CD14-positive monocyte (primary cell): ENCODE results near the gene UBE3C. TPM values are rescaled to one million over a fixed set of nuclear protein-coding genes. Genes with fewer than 3 reads are reported as not detected.
"Not testable (repeated sequence)": the region's sequence is repeated elsewhere in the genome, so short reads cannot be mapped to it uniquely, and the experiment has no call there.

Experiments
- DNase-seq, 3 donors: peaks; one replicate each; pipeline ENCODE4 v3.0.0-alpha.2; 2011 to 2022
- H2AFZ ChIP-seq: 2 replicates; pipeline ENCODE4 v1.6.0; 2012; ENCODE audit warnings: mild to moderate bottlenecking, low read depth, low read length, inconsistent platforms; ENCODE audit not compliant: insufficient read depth, poor library complexity, severe bottlenecking
- H3K27ac ChIP-seq, 2 donors: 1 replicate in 1 of 2; 2 replicates in 1 of 2; pipeline ENCODE4 v1.5.1; 2012 to 2013; ENCODE audit warnings: low read length in 2 of 2, control low read depth in 1 of 2, inconsistent platforms in 1 of 2, low read depth in 1 of 2, mild to moderate bottlenecking in 1 of 2
- H3K27me3 ChIP-seq, 2 donors: one replicate each; pipeline versions ENCODE4 v1.6.0 to v1.6.1; 2011 to 2013; ENCODE audit warnings: low read length in 2 of 2; ENCODE audit not compliant: control insufficient read depth in 2 of 2, insufficient read depth in 2 of 2
- H3K36me3 ChIP-seq, 2 donors: replicated peaks in 1 of 2; 1 replicate in 1 of 2; 2 replicates in 1 of 2; pipeline versions ENCODE4 v1.5.1 to v1.6.1; 2012 to 2013; ENCODE audit warnings: low read length in 2 of 2, control low read depth in 1 of 2, inconsistent platforms in 1 of 2, mild to moderate bottlenecking in 1 of 2; ENCODE audit not compliant: insufficient read depth in 2 of 2, control insufficient read depth in 1 of 2
- H3K4me1 ChIP-seq, 2 donors: 1 replicate in 1 of 2; 2 replicates in 1 of 2; pipeline versions ENCODE4 v1.5.1 to v1.6.1; 2012 to 2013; ENCODE audit warnings: low read length in 2 of 2, control low read depth in 1 of 2, inconsistent platforms in 1 of 2, mild to moderate bottlenecking in 1 of 2, moderate library complexity in 1 of 2; ENCODE audit not compliant: insufficient read depth in 2 of 2, control insufficient read depth in 1 of 2
- H3K4me2 ChIP-seq: replicated peaks from 2 replicates; pipeline ENCODE3; 2012; ENCODE audit warnings: low read length, moderate library complexity, mild to moderate bottlenecking; ENCODE audit not compliant: poor library complexity, severe bottlenecking; ENCODE audit errors: extremely low read depth
- H3K4me3 ChIP-seq, 3 experiments: fragments of 200-600 bp in 1 of 3; sonication (generic) in 1 of 3; replicated peaks in 1 of 3; 1 replicate in 2 of 3; 2 replicates in 1 of 3; pipeline ENCODE4 v1.5.1; 2011 to 2013; ENCODE audit warnings: low read length in 3 of 3, mild to moderate bottlenecking in 3 of 3, control low read depth in 2 of 3, low read depth in 2 of 3, inconsistent platforms in 1 of 3, moderate library complexity in 1 of 3
- H3K79me2 ChIP-seq: 2 replicates; pipeline ENCODE4 v1.6.0; 2012; ENCODE audit warnings: mild to moderate bottlenecking, control low read depth, inconsistent platforms, low read length, moderate library complexity; ENCODE audit not compliant: insufficient read depth
- H3K9ac ChIP-seq: 2 replicates; pipeline ENCODE4 v1.6.0; 2017; ENCODE audit warnings: low read length, mild to moderate bottlenecking; ENCODE audit not compliant: insufficient read depth, poor library complexity, severe bottlenecking
- H3K9me3 ChIP-seq, 2 donors: replicated peaks in 1 of 2; 1 replicate in 1 of 2; 2 replicates in 1 of 2; pipeline versions ENCODE4 v1.5.1 to v1.6.1; 2012 to 2013; ENCODE audit warnings: low read length in 2 of 2, control low read depth in 1 of 2; ENCODE audit not compliant: control insufficient read depth in 1 of 2, insufficient read depth in 1 of 2
- H4K20me1 ChIP-seq: 2 replicates; pipeline ENCODE4 v1.6.0; 2012; ENCODE audit warnings: mild to moderate bottlenecking, low read length, control low read depth, moderate library complexity; ENCODE audit not compliant: insufficient read depth
- H3K27ac Mint-ChIP-seq, 7 donors: one replicate each; pipeline ENCODE4 v1.8.0; 2020; ENCODE audit warnings: mild to moderate bottlenecking in 7 of 7, mixed read lengths in 7 of 7, moderate library complexity in 6 of 7, inconsistent platforms in 2 of 7
- H3K27me3 Mint-ChIP-seq, 3 donors: one replicate each; pipeline ENCODE4 v1.8.0; 2021 to 2022; ENCODE audit warnings: low read depth in 3 of 3, mild to moderate bottlenecking in 3 of 3, mixed read lengths in 3 of 3, moderate library complexity in 3 of 3, inconsistent platforms in 1 of 3
- H3K36me3 Mint-ChIP-seq, 2 donors: one replicate each; pipeline ENCODE4 v1.8.0; 2020; ENCODE audit warnings: mixed read lengths in 2 of 2, inconsistent platforms in 1 of 2, mild to moderate bottlenecking in 1 of 2
- H3K4me1 Mint-ChIP-seq: one replicate; pipeline ENCODE4 v1.8.0; 2020; ENCODE audit warnings: mild to moderate bottlenecking, mixed read lengths
- H3K4me3 Mint-ChIP-seq, 2 donors: one replicate each; pipeline ENCODE4 v1.8.0; 2020; ENCODE audit warnings: mild to moderate bottlenecking in 2 of 2, mixed read lengths in 2 of 2, moderate library complexity in 1 of 2
- H3K9me3 Mint-ChIP-seq, 7 donors: one replicate each; pipeline ENCODE4 v1.8.0; 2020 to 2022; ENCODE audit warnings: mixed read lengths in 7 of 7, mild to moderate bottlenecking in 6 of 7, moderate library complexity in 6 of 7, inconsistent platforms in 2 of 7
- CTCF ChIP-seq: fragments of 200-600 bp; IDR thresholded peaks from one replicate; pipeline ENCODE4 v1.8.0; 2022; ENCODE audit warnings: antibody characterized with exemption, mild to moderate bottlenecking
- WGBS: methylation state at CpG from one replicate; pipeline ENCODE4 v1.1.5; 2013; ENCODE audit warnings: missing lambda C conversion rate; ENCODE audit not compliant: insufficient coverage; 5-methylcytosine and 5-hydroxymethylcytosine counted together
- intact Hi-C, 2 donors: fragments of 100-400 bp; cut with micrococcal nuclease; formaldehyde crosslinking; loops; one replicate each; pipeline versions ENCODE4 v1.15.0 to v1.15.1; 2023
- polyA plus RNA-seq, 3 donors: library from polyadenylated mRNA; depleted of rRNA in 1 of 3; unstranded in 2 of 3; stranded (reverse) in 1 of 3; fragments of 300-500 nt in 2 of 3; fragments of >200 nt in 1 of 3; fragmentation: Illumina TruSeq in 2 of 3; gene quantifications; 1 replicate in 2 of 3; 2 replicates in 1 of 3; pipeline ENCODE4 v1.2.3, GENCODE V29; 2012 to 2021

The UBE3C gene
- polyA plus RNA-seq, 3 donors, result 19.5 to 34.5 (median 24.3) TPM

GRCh38 chr7:157155959-157156358 lies 17.2 kb downstream of the UBE3C start:
- H3K9me3 ChIP-seq, result no peaks in the 10 kb centered on the region
- no peak overlapping the region for H3K27ac ChIP-seq
- Mint-ChIP-seq H3K9me3 (no peaks in the 10 kb centered on the region), H3K27me3 (no peaks in the 10 kb centered on the region), H3K27ac (peak overlapping the region in 2 of 7 donors; percentile 19 to 32), H3K36me3 (peaks cover 9 to 12% of the 10 kb centered on the region in 2 donors), H3K4me1 (peaks cover 21% of the 10 kb centered on the region), H3K4me3 (no peak overlapping the region)
- H2AFZ ChIP-seq, result no peak overlapping the region
- no peak overlapping the region for H3K4me2 ChIP-seq
- H3K4me3 ChIP-seq, result no peak overlapping the region
- H3K36me3 ChIP-seq, result peaks cover 0 to 20% of the 10 kb centered on the region in 2 donors
- H3K9ac ChIP-seq, result no peak overlapping the region
- peaks cover 0 to 4% of the 10 kb centered on the region in 2 donors for H3K4me1 ChIP-seq
- no peak for DNase-seq
- H3K27me3 ChIP-seq, result no peaks in the 10 kb centered on the region
- peaks cover 100% of the 10 kb centered on the region for H4K20me1 ChIP-seq
- intact Hi-C loops, result no loop called here
- H3K79me2 ChIP-seq, result peaks cover 100% of the 10 kb centered on the region
- no peak for TF ChIP-seq CTCF

- intact Hi-C loops, result no loop called here
- Mint-ChIP-seq H3K9me3 (no peaks in the 10 kb centered on the region), H3K27ac (no peak overlapping the region), H3K36me3 (peaks cover 3 to 7% of the 10 kb centered on the region in 2 donors), H3K4me1 (peaks cover under 1% of the 10 kb centered on the region), H3K27me3 (no peaks in the 10 kb centered on the region), H3K4me3 (no peak overlapping the region)
- no peaks in the 10 kb centered on the region for H3K9me3 ChIP-seq
- H4K20me1 ChIP-seq, result peaks cover 100% of the 10 kb centered on the region
- H3K27ac ChIP-seq, result no peak overlapping the region
- H3K4me2 ChIP-seq, result no peak overlapping the region
- WGBS, result 100% methylated on average over 1 of the region's 4 CpGs
- no peak overlapping the region for H3K9ac ChIP-seq
- no peaks in the 10 kb centered on the region for H3K4me1 ChIP-seq
- no peak overlapping the region for H2AFZ ChIP-seq
- TF ChIP-seq CTCF, result no peak
- peaks cover 99% of the 10 kb centered on the region for H3K79me2 ChIP-seq
- peaks cover 0 to 7% of the 10 kb centered on the region in 2 donors for H3K36me3 ChIP-seq
- H3K27me3 ChIP-seq, result no peaks in the 10 kb centered on the region
- DNase-seq, result no peak
- H3K4me3 ChIP-seq, result no peak overlapping the region
Measured at GRCh38 chr7:157158400-157158799, 19.7 kb downstream of the UBE3C start.

GRCh38 chr7:157159537-157159936 lies 20.8 kb downstream of the UBE3C start:
- Histone ChIP-seq H4K20me1 (peaks cover 100% of the 10 kb centered on the region), H3K79me2 (peaks cover 99% of the 10 kb centered on the region), H3K36me3 (peaks cover 5 to 18% of the 10 kb centered on the region in 2 donors)
- H3K27me3 ChIP-seq, H3K9me3 ChIP-seq, DNase-seq, H3K4me1 ChIP-seq, H3K27ac Mint-ChIP-seq, H3K27me3 Mint-ChIP-seq, H2AFZ ChIP-seq, H3K4me3 Mint-ChIP-seq, H3K27ac ChIP-seq, H3K4me1 Mint-ChIP-seq, H3K4me2 ChIP-seq, H3K4me3 ChIP-seq, H3K9ac ChIP-seq, intact Hi-C loops, H3K9me3 Mint-ChIP-seq: not testable (repeated sequence)
- peaks cover 6 to 17% of the 10 kb centered on the region in 2 donors for H3K36me3 Mint-ChIP-seq
- 100% methylated on average over 2 of the region's 9 CpGs for WGBS
